ENCODE results near the gene PCDH9. TPM values are rescaled to one million over a fixed set of nuclear protein-coding genes. Genes with fewer than 3 reads are reported as not detected.

Gene PCDH9
- total and polyA plus RNA-seq, 2 experiments from 2014 or later: 0.31 to 0.52 TPM

GRCh38 chr13:66489172-66489571 lies 741.0 kb downstream of the PCDH9 start:
- no peaks in the 10 kb centered on the region for H3K36me3 Mint-ChIP-seq (ENCODE audit: low read depth)
- Histone ChIP-seq H3K27ac (ENCODE audit: low read depth) (no peak overlapping the region), H3K9me2 (ENCODE audit: insufficient read depth) (no peaks in the 10 kb centered on the region), H2AFZ (no peak overlapping the region), H3K4me1 (ENCODE audit: insufficient read depth) (no peaks in the 10 kb centered on the region), H3F3A (replicated peaks; ENCODE audit: low read depth) (no peaks in the 10 kb centered on the region), H3K4me2 (no peak overlapping the region), H3K79me2 (replicated peaks; ENCODE audit: insufficient read depth) (no peaks in the 10 kb centered on the region), H3K27me3 (ENCODE audit: insufficient read depth) (no peaks in the 10 kb centered on the region), H3K4me3 (no peak overlapping the region), H3K36me3 (ENCODE audit: insufficient read depth) (no peaks in the 10 kb centered on the region), H4K20me1 (replicated peaks; ENCODE audit: insufficient read depth) (no peaks in the 10 kb centered on the region)
- ATAC-seq (no peak), DNase-seq (ENCODE audit: low spot score) (no peak)
- no peaks in the 10 kb centered on the region for H3K9me3 Mint-ChIP-seq
- H3K4me1 Mint-ChIP-seq: peaks cover 3% of the 10 kb centered on the region; the same call in 2 of the 3 replicates
- H3K4me3 Mint-ChIP-seq: no peak overlapping the region
- TF ChIP-seq JUNB (IDR thresholded peaks at IDR 0.05; ENCODE audit: unreplicated experiment) (no peak), CREB1 (CRISPR knock-in tag; IDR thresholded peaks at IDR 0.05; ENCODE audit: low read depth) (no peak), POLR2AphosphoS5 (IDR thresholded peaks at IDR 0.05; ENCODE audit: low read depth) (no peak), ZNF331 (CRISPR knock-in tag; IDR thresholded peaks at IDR 0.05; ENCODE audit: low read depth) (no peak), REST (IDR thresholded peaks at IDR 0.05; ENCODE audit: unreplicated experiment) (no peak), ETS1 (IDR thresholded peaks at IDR 0.05) (no peak), EZH2 (IDR thresholded peaks at IDR 0.05; ENCODE audit: low read depth, unreplicated experiment) (no peak), EZH2phosphoT487 (IDR thresholded peaks at IDR 0.05; ENCODE audit: unreplicated experiment) (no peak), NANOG (IDR thresholded peaks at IDR 0.05; ENCODE audit: borderline replicate concordance) (no peak), CTCF (conservative IDR thresholded peaks at IDR 0.05; ENCODE audit: low read depth in 2 of 2) (no peak), ZNF114 (CRISPR knock-in tag; IDR thresholded peaks at IDR 0.05) (no peak), ZNF462 (CRISPR knock-in tag; IDR thresholded peaks at IDR 0.05) (no peak), STAT1 (IDR thresholded peaks at IDR 0.05; ENCODE audit: unreplicated experiment) (no peak)
- H3K27me3 Mint-ChIP-seq (ENCODE audit: insufficient read depth, low read depth, poor library complexity): no peaks in the 10 kb centered on the region
- H3K27ac Mint-ChIP-seq: no peak overlapping the region

Data from GM23338 (cell line).